ENCODE results near the gene OSBPL9.
"Not testable (repeated sequence)": the region's sequence is repeated elsewhere in the genome, so short reads cannot be mapped to it uniquely, and the experiment has no call there.

The OSBPL9 gene

GRCh38 chr1:51717842-51718241, 101.0 kb downstream of the OSBPL9 start:
- DNase-seq, result no peak

GRCh38 chr1:51719146-51719545, 102.3 kb downstream of the OSBPL9 start:
- no peak for DNase-seq

GRCh38 chr1:51724797-51725196, 107.9 kb downstream of the OSBPL9 start:
- no peak for DNase-seq

GRCh38 chr1:51726051-51726450, 109.2 kb downstream of the OSBPL9 start:
- no peak for DNase-seq

GRCh38 chr1:51726544-51727225, 109.8 kb downstream of the OSBPL9 start:
- DNase-seq, result no peak

- no peak for DNase-seq
These were observed 110.5 kb downstream of the OSBPL9 start for GRCh38 chr1:51727366-51727765.

- DNase-seq, result no peak
These were observed 111.8 kb downstream of the OSBPL9 start for GRCh38 chr1:51728611-51729155.

- peak; percentile 97 for DNase-seq
These were observed 112.4 kb downstream of the OSBPL9 start for GRCh38 chr1:51729156-51729823.

GRCh38 chr1:51729824-51730301, 113.0 kb downstream of the OSBPL9 start:
- DNase-seq, result peak; percentile 37

- DNase-seq, result no peak
These were observed 115.1 kb downstream of the OSBPL9 start for GRCh38 chr1:51731998-51732397.

- no peak for DNase-seq
These were observed 116.0 kb downstream of the OSBPL9 start for GRCh38 chr1:51732701-51733425.

- DNase-seq, result not testable (repeated sequence)
These were observed 116.5 kb downstream of the OSBPL9 start for GRCh38 chr1:51733426-51733774.

- no peak for DNase-seq
These were observed 117.1 kb downstream of the OSBPL9 start for GRCh38 chr1:51733793-51734522.

GRCh38 chr1:51734896-51735745, 118.2 kb downstream of the OSBPL9 start:
- DNase-seq, result no peak

- DNase-seq, result no peak
These were observed 118.9 kb downstream of the OSBPL9 start for GRCh38 chr1:51735746-51736254.

GRCh38 chr1:51736702-51737101, 119.8 kb downstream of the OSBPL9 start:
- DNase-seq, result no peak

- no peak for DNase-seq
These were observed 121.8 kb downstream of the OSBPL9 start for GRCh38 chr1:51738681-51739080.

GRCh38 chr1:51740652-51741051, 123.8 kb downstream of the OSBPL9 start:
- DNase-seq, result no peak

- no peak for DNase-seq
These were observed 124.3 kb downstream of the OSBPL9 start for GRCh38 chr1:51741121-51741681.

GRCh38 chr1:51744506-51745303, 127.8 kb downstream of the OSBPL9 start:
- no peak for DNase-seq

- DNase-seq, result no peak
These were observed 128.3 kb downstream of the OSBPL9 start for GRCh38 chr1:51745304-51745570.

Measured in NCI-H1105 (cell line).